AG04450 (cell line): ENCODE results near the gene GALNT1. TPM values are rescaled to one million over a fixed set of nuclear protein-coding genes. Genes with fewer than 3 reads are reported as not detected.
A peak's percentile ranks its signal among the peaks of the same experiment; 100 is the strongest.

Experiments used
- CTCF ChIA-PET: fragments of 300-600, 350-600 bp; formaldehyde crosslinking; extraction: SDS; loops from one replicate; lab custom pipeline; 2022; ENCODE audit warnings: antibody characterized with exemption, inconsistent platforms; lab: Charles Lee
- POLR2A ChIA-PET: fragments of 350-600 bp; formaldehyde crosslinking; extraction: SDS; loops from one replicate; lab custom pipeline; 2021; ENCODE audit warnings: antibody characterized with exemption, inconsistent platforms; lab: Yijun Ruan, JAX
- DNase-seq: peaks from one replicate; pipeline ENCODE4 v3.0.0-alpha.2; 2011; ENCODE audit warnings: low read depth, low spot score
- H3K27ac ChIP-seq: one replicate; pipeline ENCODE4 v1.5.1; 2012; ENCODE audit warnings: low read depth, low read length, control low read depth
- H3K27me3 ChIP-seq: one replicate; pipeline ENCODE4 v1.6.0; 2012; ENCODE audit warnings: low read length; ENCODE audit not compliant: control insufficient read depth, insufficient read depth
- H3K4me3 ChIP-seq: 2 replicates; pipeline ENCODE4 v1.5.1; 2011; ENCODE audit warnings: mild to moderate bottlenecking, low read depth, low read length, control low read depth
- H3K9me3 ChIP-seq: 2 replicates; pipeline ENCODE4 v1.5.1; 2012; ENCODE audit warnings: low read length; ENCODE audit not compliant: control insufficient read depth, insufficient read depth
- polyA minus RNA-seq: library from RNA; depleted of rRNA, polyadenylated mRNA; stranded (reverse); fragments of >200 nt; gene quantifications from 2 replicates; pipeline ENCODE4 v1.2.3, GENCODE V29; 2011; rRNA and poly(A)+ RNA removed
- polyA plus RNA-seq: library from polyadenylated mRNA; depleted of rRNA; stranded (reverse); fragments of >200 nt; gene quantifications from 2 replicates; pipeline ENCODE4 v1.2.3, GENCODE V29; 2011; rRNA removed
- TF ChIP-seq, protein P1 (sequence below): IDR thresholded peaks from 2 replicates; pipeline ENCODE4 v1.5.1; 2011; ENCODE audit warnings: low read depth, low read length, control low read depth, inconsistent platforms

Gene GALNT1
- polyA plus RNA-seq = 46.3 and 69.5 TPM in 2 replicates
- 31.7 and 44.1 TPM in 2 replicates for polyA minus RNA-seq

DNA sequence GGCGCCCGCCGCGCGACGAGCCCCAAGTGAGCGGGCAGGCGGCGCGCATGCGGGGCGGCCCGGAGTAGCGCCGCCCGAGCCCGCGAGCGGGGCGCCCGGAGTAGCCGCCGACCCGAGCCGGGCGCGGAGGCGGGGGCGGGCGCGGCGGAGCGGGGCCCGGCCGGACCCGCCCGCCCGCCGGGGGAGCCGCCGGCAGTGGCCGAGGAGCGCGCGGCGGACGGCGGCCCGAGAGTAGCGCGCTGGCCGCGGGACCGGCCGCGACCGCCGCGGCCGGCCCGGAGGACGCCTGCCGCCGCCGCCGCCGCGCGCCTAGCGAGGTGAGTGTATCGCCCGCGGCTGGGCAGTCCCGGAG lies at the start of gene GALNT1:
GALNT1 (plus strand) TSS at position 195 of the 352 bp plus-strand sequence. CDS start 72,923 bp downstream, outside the sequence.
- peaks cover 3% of the 10 kb centered on the region for H3K27me3 ChIP-seq
- no peak within 1 kb of the TSS for H3K27ac ChIP-seq
- peak within 1 kb of the TSS; percentile 74 for H3K4me3 ChIP-seq
- peaks cover 2% of the 10 kb centered on the region; the same call in 1 of the 2 replicates for H3K9me3 ChIP-seq
- no peak for DNase-seq
- ChIA-PET CTCF (interaction anchor here (1.1 kb wide), 1 partner anchor 193 kb away, joined by 3 read pairs; no protein-coding TSS in a partner anchor), POLR2A (no interaction called here)
- TF ChIP-seq, protein P1, sequence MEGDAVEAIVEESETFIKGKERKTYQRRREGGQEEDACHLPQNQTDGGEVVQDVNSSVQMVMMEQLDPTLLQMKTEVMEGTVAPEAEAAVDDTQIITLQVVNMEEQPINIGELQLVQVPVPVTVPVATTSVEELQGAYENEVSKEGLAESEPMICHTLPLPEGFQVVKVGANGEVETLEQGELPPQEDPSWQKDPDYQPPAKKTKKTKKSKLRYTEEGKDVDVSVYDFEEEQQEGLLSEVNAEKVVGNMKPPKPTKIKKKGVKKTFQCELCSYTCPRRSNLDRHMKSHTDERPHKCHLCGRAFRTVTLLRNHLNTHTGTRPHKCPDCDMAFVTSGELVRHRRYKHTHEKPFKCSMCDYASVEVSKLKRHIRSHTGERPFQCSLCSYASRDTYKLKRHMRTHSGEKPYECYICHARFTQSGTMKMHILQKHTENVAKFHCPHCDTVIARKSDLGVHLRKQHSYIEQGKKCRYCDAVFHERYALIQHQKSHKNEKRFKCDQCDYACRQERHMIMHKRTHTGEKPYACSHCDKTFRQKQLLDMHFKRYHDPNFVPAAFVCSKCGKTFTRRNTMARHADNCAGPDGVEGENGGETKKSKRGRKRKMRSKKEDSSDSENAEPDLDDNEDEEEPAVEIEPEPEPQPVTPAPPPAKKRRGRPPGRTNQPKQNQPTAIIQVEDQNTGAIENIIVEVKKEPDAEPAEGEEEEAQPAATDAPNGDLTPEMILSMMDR = no peak

DNA sequence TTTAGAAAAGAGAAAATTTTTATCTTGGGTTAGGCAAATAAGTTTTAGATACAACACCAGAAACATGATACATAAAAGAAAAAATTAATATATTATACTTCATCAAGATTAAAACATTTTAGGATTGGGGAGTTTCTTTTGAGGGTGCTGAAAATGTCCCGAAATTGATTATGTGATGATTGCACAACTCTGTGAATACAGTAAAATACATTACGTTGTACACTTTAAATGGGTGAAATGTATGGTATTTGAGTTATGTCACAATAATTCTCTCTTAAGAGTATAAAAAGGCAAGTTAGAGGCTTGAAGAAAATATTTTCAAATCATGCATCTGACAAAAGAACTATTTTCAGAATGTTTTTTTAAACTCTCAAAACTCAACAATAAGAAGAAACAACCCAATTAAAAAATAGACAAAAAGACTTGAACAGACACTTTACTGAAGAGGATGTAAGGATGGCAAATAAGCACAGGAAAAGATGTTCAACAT lies 47.6 kb upstream of the GALNT1 start:
- H3K4me3 ChIP-seq = no peak overlapping the region
- no peak for DNase-seq
- ChIA-PET CTCF (no interaction called here), POLR2A (no interaction called here)
- TF ChIP-seq, protein P1 = no peak
- no peaks in the 10 kb centered on the region; the same call in 1 of the 2 replicates for H3K9me3 ChIP-seq
- no peaks in the 10 kb centered on the region for H3K27me3 ChIP-seq
- no peak overlapping the region for H3K27ac ChIP-seq

DNA sequence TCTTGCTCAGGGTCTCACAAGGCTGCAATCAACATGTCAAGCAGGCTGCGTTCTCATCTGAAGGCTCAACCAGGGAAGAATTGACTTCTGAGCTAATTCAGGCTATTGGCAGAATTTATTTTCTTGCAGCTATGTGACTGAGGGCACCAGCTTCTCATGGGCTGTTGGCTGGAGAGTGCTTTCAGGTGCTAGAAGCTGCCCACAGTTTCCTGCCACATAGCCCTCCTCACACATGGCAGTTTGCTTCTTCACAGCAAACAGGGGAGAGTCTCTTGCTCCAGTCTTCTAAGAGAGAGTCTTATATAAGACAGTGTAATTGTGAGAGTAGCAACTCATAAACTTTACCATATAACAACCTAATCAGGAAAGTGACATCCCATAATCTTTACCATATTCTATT lies 46.2 kb upstream of the GALNT1 start:
- no peak overlapping the region for H3K4me3 ChIP-seq
- no peaks in the 10 kb centered on the region for H3K27me3 ChIP-seq
- H3K27ac ChIP-seq = no peak overlapping the region
- TF ChIP-seq, protein P1 = no peak
- ChIA-PET CTCF (interaction anchor here (0.9 kb wide), 1 partner anchor 149 kb away, joined by 4 read pairs; no protein-coding TSS in a partner anchor), POLR2A (no interaction called here)
- H3K9me3 ChIP-seq = no peaks in the 10 kb centered on the region; the same call in 1 of the 2 replicates
- no peak for DNase-seq

DNA sequence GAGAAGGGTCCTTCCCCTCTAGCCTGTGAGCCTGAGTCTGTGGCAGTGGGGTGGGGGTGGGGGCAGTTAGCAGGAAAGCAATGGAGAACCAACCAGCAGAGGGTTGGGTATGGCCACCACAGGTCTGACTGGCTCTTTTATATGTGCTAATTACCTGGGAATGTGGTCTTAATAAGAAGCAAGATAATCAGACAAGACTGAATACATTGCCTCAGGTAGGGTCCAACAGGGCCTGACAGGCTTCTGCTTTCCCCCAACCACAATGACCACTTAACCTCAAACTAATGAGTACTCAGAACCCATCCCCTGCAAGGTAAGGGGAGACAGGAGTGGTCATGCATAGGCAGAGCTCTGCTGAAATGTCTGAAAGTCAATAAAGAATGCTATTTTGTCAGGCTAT lies 39.2 kb upstream of the GALNT1 start:
- CTCF ChIA-PET = no interaction called here
- POLR2A ChIA-PET = no interaction called here
- TF ChIP-seq, protein P1 = no peak
- H3K27me3 ChIP-seq = peaks cover 4% of the 10 kb centered on the region
- H3K27ac ChIP-seq = no peak overlapping the region
- DNase-seq = no peak
- no peaks in the 10 kb centered on the region for H3K9me3 ChIP-seq
- H3K4me3 ChIP-seq = no peak overlapping the region

DNA sequence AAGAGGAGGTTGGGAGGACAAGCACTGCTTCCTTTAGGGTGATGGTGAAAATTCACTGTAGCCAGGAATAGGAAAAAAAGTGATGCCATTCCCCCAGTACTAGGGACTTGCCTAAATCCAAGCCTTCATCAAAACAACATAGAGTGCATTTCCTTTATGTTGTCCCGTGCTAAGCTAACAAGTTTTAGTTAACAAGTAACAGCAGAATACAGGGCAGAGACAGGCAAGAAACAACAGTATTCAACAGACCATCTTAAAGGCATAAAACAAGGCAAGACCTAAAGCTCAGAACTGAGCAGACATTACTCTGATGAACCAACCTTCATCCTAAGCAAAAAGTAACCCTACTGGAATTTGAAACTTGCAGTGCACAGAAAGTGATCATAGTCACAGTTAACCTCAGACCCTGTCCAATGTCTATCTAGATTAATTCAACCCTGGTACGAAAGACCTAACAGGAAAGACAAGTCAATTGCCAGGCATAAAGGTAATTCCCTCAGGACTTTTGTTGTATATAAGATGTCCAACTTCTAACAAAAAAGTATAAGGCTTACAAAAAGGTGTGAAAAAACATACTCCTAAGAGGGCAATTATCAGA lies 34.4 kb upstream of the GALNT1 start:
- TF ChIP-seq, protein P1 = no peak
- H3K9me3 ChIP-seq = no peaks in the 10 kb centered on the region
- H3K27ac ChIP-seq = no peak overlapping the region
- CTCF ChIA-PET = no interaction called here
- DNase-seq = no peak
- POLR2A ChIA-PET = no interaction called here
- H3K27me3 ChIP-seq = peaks cover 5% of the 10 kb centered on the region
- H3K4me3 ChIP-seq = no peak overlapping the region
